Stimulated activated CD8-positive, alpha-beta memory T cell treated with anti-CD3 and anti-CD28 coated beads, Interleukin-12 subunit alpha, Interleukin-12 subunit beta, amount 100 ng/mL, for 1 hour (primary cell): ENCODE data around the gene SLC35F6.

ENCODE experiments used
- DNase-seq: peaks from one replicate; pipeline ENCODE4 v3.0.0-alpha.2; 2020; ENCODE audit warnings: low read depth

SLC35F6 gene

GRCh38 chr2:26764078-26764887 lies at the start of gene SLC35F6:
Gene SLC35F6 (plus strand): TSS chr2:26764284. CDS start chr2:26764350, 66 bp downstream.
- DNase-seq, result peak; percentile 63

- DNase-seq, result no peak
Measured at GRCh38 chr2:26715528-26716270, 48.4 kb upstream of the SLC35F6 start.

GRCh38 chr2:26716340-26716739 lies 47.7 kb upstream of the SLC35F6 start:
- DNase-seq, result no peak

- DNase-seq, result no peak
Measured at GRCh38 chr2:26716769-26717168, 47.3 kb upstream of the SLC35F6 start.

- no peak for DNase-seq
Measured at GRCh38 chr2:26717362-26717761, 46.7 kb upstream of the SLC35F6 start.

- no peak for DNase-seq
Measured at GRCh38 chr2:26718949-26719686, 45.0 kb upstream of the SLC35F6 start.

- no peak for DNase-seq
Measured at GRCh38 chr2:26720322-26721114, 43.6 kb upstream of the SLC35F6 start.

- no peak for DNase-seq
Measured at GRCh38 chr2:26721115-26722032, 42.7 kb upstream of the SLC35F6 start.

- DNase-seq, result no peak
Measured at GRCh38 chr2:26722328-26722727, 41.8 kb upstream of the SLC35F6 start.

GRCh38 chr2:26722911-26723310 lies 41.2 kb upstream of the SLC35F6 start:
- no peak for DNase-seq

- no peak for DNase-seq
Measured at GRCh38 chr2:26723475-26723874, 40.6 kb upstream of the SLC35F6 start.

- no peak for DNase-seq
Measured at GRCh38 chr2:26723991-26724750, 39.9 kb upstream of the SLC35F6 start.

- DNase-seq, result no peak
Measured at GRCh38 chr2:26724784-26725520, 39.1 kb upstream of the SLC35F6 start.

GRCh38 chr2:26725521-26725820 lies 38.6 kb upstream of the SLC35F6 start:
- DNase-seq, result no peak

GRCh38 chr2:26726228-26726627 lies 37.9 kb upstream of the SLC35F6 start:
- no peak for DNase-seq

GRCh38 chr2:26727641-26728561 lies 36.2 kb upstream of the SLC35F6 start:
- DNase-seq, result no peak

GRCh38 chr2:26729311-26729710 lies 34.8 kb upstream of the SLC35F6 start:
- DNase-seq, result no peak
